ENCODE results near the gene LYSMD4. TPM values are rescaled to one million over a fixed set of nuclear protein-coding genes. Genes with fewer than 3 reads are reported as not detected.

Gene LYSMD4
- total RNA-seq, 4 donors from 2014 or later, result 1.5 to 19.2 (median 15.5) TPM

GRCh38 chr15:99732751-99733267, 428 bp downstream of the LYSMD4 start:
- Histone ChIP-seq H3K9me3 (no peaks in the 10 kb centered on the region), H3K27me3 (no peaks in the 10 kb centered on the region), H3K4me1 (peaks cover 0 to 35% (median 3%) of the 10 kb centered on the region in 4 donors), H3K27ac (peak overlapping the region; percentile 86 to 95 (median 94)), H3K36me3 (no peaks in the 10 kb centered on the region), H3K4me3 (peak overlapping the region; percentile 79 to 99 (median 90))
- DNase-seq, result no peak
- in situ Hi-C loops (cut with MboI; ENCODE audit: low pct_ligation_motif_present in 1 of 4, low pct_unique_long_range_greater_than_20kb in 1 of 4, low sequenced_read_pairs in 3 of 4) (no loop called here), intact Hi-C loops (cut with DNase I; ENCODE audit: low total_unique reads) (no loop called here)
- TF ChIP-seq EP300 (IDR thresholded peaks at IDR 0.05; ENCODE audit: low read depth), result no peak
- no peak for TF ChIP-seq POLR2AphosphoS5 (IDR thresholded peaks at IDR 0.05)
- no peak for TF ChIP-seq POLR2A (IDR thresholded peaks at IDR 0.05)
- no peak for TF ChIP-seq CTCF (IDR thresholded peaks at IDR 0.05)
- WGBS, 2 donors (ENCODE audit: low coverage in 1 of 2), result 5% methylated on average over 29 of the region's 46 CpGs; no CpG with 5 or more reads in 1 of the 2 donors

GRCh38 chr15:99732124-99732750, 1.0 kb downstream of the LYSMD4 start:
- in situ Hi-C loops (cut with MboI; ENCODE audit: low pct_ligation_motif_present in 1 of 4, low pct_unique_long_range_greater_than_20kb in 1 of 4, low sequenced_read_pairs in 3 of 4) (no loop called here), intact Hi-C loops (cut with DNase I; ENCODE audit: low total_unique reads) (no loop called here)
- Histone ChIP-seq H3K27ac (peak overlapping the region; percentile 86 to 95 (median 94)), H3K4me1 (peaks cover 0 to 35% (median 3%) of the 10 kb centered on the region in 4 donors), H3K27me3 (no peaks in the 10 kb centered on the region), H3K4me3 (peak overlapping the region; percentile 79 to 99 (median 90)), H3K36me3 (no peaks in the 10 kb centered on the region), H3K9me3 (no peaks in the 10 kb centered on the region)
- WGBS, 2 donors (ENCODE audit: low coverage in 1 of 2), result 33 to 61% methylated on average over 8 to 18 of the region's 18 CpGs
- TF ChIP-seq CTCF (IDR thresholded peaks at IDR 0.05) (no peak), POLR2A (IDR thresholded peaks at IDR 0.05) (no peak), EP300 (IDR thresholded peaks at IDR 0.05; ENCODE audit: low read depth) (no peak), POLR2AphosphoS5 (IDR thresholded peaks at IDR 0.05) (no peak)
- DNase-seq, result no peak

- WGBS, 2 donors (ENCODE audit: low coverage in 1 of 2), result 81 to 86% methylated on average over 7 to 26 of the region's 26 CpGs
- TF ChIP-seq POLR2AphosphoS5 (IDR thresholded peaks at IDR 0.05), result no peak
- no peak for TF ChIP-seq EP300 (IDR thresholded peaks at IDR 0.05; ENCODE audit: low read depth)
- in situ Hi-C loops (cut with MboI; ENCODE audit: low pct_ligation_motif_present in 1 of 4, low pct_unique_long_range_greater_than_20kb in 1 of 4, low sequenced_read_pairs in 3 of 4), result no loop called here
- peak overlapping the region in 2 of 4 donors; percentile 41 to 93 for H3K27ac ChIP-seq
- peak overlapping the region in 2 of 4 donors; percentile 5 to 97 for H3K4me3 ChIP-seq
- peaks cover 0 to 35% (median 3%) of the 10 kb centered on the region in 4 donors for H3K4me1 ChIP-seq
- H3K27me3 ChIP-seq, result no peaks in the 10 kb centered on the region
- DNase-seq, result no peak
- intact Hi-C loops (cut with DNase I; ENCODE audit: low total_unique reads), result no loop called here
- no peaks in the 10 kb centered on the region for H3K9me3 ChIP-seq
- H3K36me3 ChIP-seq, result no peaks in the 10 kb centered on the region
Observed at GRCh38 chr15:99731336-99732123, 1.7 kb downstream of the LYSMD4 start.

GRCh38 chr15:99729920-99730319, 3.3 kb downstream of the LYSMD4 start:
- TF ChIP-seq POLR2AphosphoS5 (IDR thresholded peaks at IDR 0.05), result no peak
- no peak for TF ChIP-seq POLR2A (IDR thresholded peaks at IDR 0.05)
- TF ChIP-seq CTCF (IDR thresholded peaks at IDR 0.05), result no peak
- TF ChIP-seq EP300 (IDR thresholded peaks at IDR 0.05; ENCODE audit: low read depth), result no peak
- 53 to 72% methylated on average over 3 of the region's 3 CpGs for WGBS, 2 donors (ENCODE audit: low coverage in 1 of 2)
- Histone ChIP-seq H3K4me3 (no peak overlapping the region), H3K4me1 (peaks cover 0 to 35% (median 3%) of the 10 kb centered on the region in 4 donors), H3K27ac (no peak overlapping the region), H3K9me3 (no peaks in the 10 kb centered on the region), H3K27me3 (no peaks in the 10 kb centered on the region), H3K36me3 (no peaks in the 10 kb centered on the region)
- in situ Hi-C loops (cut with MboI; ENCODE audit: low pct_ligation_motif_present in 1 of 4, low pct_unique_long_range_greater_than_20kb in 1 of 4, low sequenced_read_pairs in 3 of 4) (no loop called here), intact Hi-C loops (cut with DNase I; ENCODE audit: low total_unique reads) (no loop called here)
- DNase-seq, result no peak
